ENCODE data around the gene ARHGEF11. TPM values are rescaled to one million over a fixed set of nuclear protein-coding genes. Genes with fewer than 3 reads are reported as not detected.

The ARHGEF11 gene
- total RNA-seq, 1 experiment from 2014 or later: 29.4 TPM

- Histone ChIP-seq H3K27me3 (replicated peaks) (no peaks in the 10 kb centered on the region), H3K9me3 (replicated peaks) (no peaks in the 10 kb centered on the region), H3K36me3 (no peaks in the 10 kb centered on the region), H3K4me1 (replicated peaks) (peaks cover 48% of the 10 kb centered on the region), H3K4me3 (no peak overlapping the region), H3K27ac (peak overlapping the region; percentile 98)
- no peak for DNase-seq (ENCODE audit: low read depth in 1 of 2, low spot score in 2 of 2)
Measured at GRCh38 chr1:156898971-156899664, 146.4 kb downstream of the ARHGEF11 start.

DNA sequence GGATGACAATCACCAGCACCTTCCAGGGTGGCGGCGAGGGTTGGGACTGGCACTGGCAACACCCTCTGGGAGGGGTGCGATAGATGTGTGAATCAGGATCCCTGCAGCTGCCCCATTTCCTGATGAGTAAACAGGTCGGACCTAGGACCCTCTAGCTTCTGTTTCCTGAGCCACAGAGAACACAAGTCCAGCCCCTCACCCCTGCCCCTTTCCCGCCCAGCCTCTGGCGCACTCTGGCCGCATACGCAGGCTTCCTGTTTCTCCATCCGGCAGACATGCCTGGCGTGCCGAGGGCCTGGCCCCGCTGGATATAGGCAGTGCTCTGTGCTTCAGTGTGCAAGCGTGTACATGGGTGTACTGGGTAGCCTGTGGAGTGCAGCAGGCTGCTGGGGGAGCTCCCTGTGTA lies 147.4 kb downstream of the ARHGEF11 start:
- DNase-seq (ENCODE audit: low read depth in 1 of 2, low spot score in 2 of 2): no peak
- Histone ChIP-seq H3K4me1 (replicated peaks) (peaks cover 48% of the 10 kb centered on the region), H3K36me3 (no peaks in the 10 kb centered on the region), H3K4me3 (peak overlapping the region; percentile 9; the same call in 1 of the 2 replicates), H3K27ac (peak overlapping the region; percentile 98), H3K27me3 (replicated peaks) (no peaks in the 10 kb centered on the region), H3K9me3 (replicated peaks) (no peaks in the 10 kb centered on the region)

GRCh38 chr1:156897078-156897825 lies 148.3 kb downstream of the ARHGEF11 start:
- H3K27ac ChIP-seq: peak overlapping the region; percentile 98
- peak; percentile 85 to 86 for DNase-seq (ENCODE audit: low read depth in 1 of 2, low spot score in 2 of 2)
- H3K9me3 ChIP-seq (replicated peaks): no peaks in the 10 kb centered on the region
- H3K36me3 ChIP-seq: no peaks in the 10 kb centered on the region
- peaks cover 48% of the 10 kb centered on the region for H3K4me1 ChIP-seq (replicated peaks)
- H3K27me3 ChIP-seq (replicated peaks): no peaks in the 10 kb centered on the region
- H3K4me3 ChIP-seq: no peak overlapping the region

- peak overlapping the region; percentile 98 for H3K27ac ChIP-seq
- H3K4me3 ChIP-seq: no peak overlapping the region
- peak; percentile 92 to 97 for DNase-seq (ENCODE audit: low read depth in 1 of 2, low spot score in 2 of 2)
- no peaks in the 10 kb centered on the region for H3K36me3 ChIP-seq
- H3K27me3 ChIP-seq (replicated peaks): peaks cover 4% of the 10 kb centered on the region; the same call in 1 of the 2 replicates
- H3K9me3 ChIP-seq (replicated peaks): no peaks in the 10 kb centered on the region
- peaks cover 52% of the 10 kb centered on the region for H3K4me1 ChIP-seq (replicated peaks)
Measured at GRCh38 chr1:156896490-156897033, 149.0 kb downstream of the ARHGEF11 start.

GRCh38 chr1:156895927-156896326 lies 149.6 kb downstream of the ARHGEF11 start:
- Histone ChIP-seq H3K9me3 (replicated peaks) (no peaks in the 10 kb centered on the region), H3K27ac (peak overlapping the region; percentile 98), H3K36me3 (no peaks in the 10 kb centered on the region), H3K27me3 (replicated peaks) (peaks cover 4% of the 10 kb centered on the region; the same call in 1 of the 2 replicates), H3K4me1 (replicated peaks) (peaks cover 52% of the 10 kb centered on the region), H3K4me3 (no peak overlapping the region)
- no peak for DNase-seq (ENCODE audit: low read depth in 1 of 2, low spot score in 2 of 2)

DNA sequence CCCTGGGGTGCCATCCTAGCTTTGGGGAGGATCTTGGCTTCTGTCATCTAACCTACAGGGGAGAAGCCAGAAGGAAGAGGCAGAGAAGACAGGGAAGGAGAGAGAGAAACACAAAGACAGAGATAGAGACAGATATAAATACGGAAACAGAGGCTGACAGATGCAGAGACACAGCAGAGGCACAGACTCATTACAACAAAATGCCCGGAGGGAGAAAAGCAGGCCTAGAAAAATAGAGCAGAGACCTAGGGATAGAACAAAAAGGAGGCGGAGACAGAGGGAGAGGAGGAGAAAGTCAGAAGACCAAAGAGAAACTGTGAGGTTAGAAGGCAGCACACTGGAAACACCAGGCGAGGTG lies 150.1 kb downstream of the ARHGEF11 start:
- Histone ChIP-seq H3K4me3 (no peak overlapping the region), H3K27ac (peak overlapping the region; percentile 98)
- DNase-seq (ENCODE audit: low read depth in 1 of 2, low spot score in 2 of 2): peak in 1 of 2 experiments; percentile 28

DNA sequence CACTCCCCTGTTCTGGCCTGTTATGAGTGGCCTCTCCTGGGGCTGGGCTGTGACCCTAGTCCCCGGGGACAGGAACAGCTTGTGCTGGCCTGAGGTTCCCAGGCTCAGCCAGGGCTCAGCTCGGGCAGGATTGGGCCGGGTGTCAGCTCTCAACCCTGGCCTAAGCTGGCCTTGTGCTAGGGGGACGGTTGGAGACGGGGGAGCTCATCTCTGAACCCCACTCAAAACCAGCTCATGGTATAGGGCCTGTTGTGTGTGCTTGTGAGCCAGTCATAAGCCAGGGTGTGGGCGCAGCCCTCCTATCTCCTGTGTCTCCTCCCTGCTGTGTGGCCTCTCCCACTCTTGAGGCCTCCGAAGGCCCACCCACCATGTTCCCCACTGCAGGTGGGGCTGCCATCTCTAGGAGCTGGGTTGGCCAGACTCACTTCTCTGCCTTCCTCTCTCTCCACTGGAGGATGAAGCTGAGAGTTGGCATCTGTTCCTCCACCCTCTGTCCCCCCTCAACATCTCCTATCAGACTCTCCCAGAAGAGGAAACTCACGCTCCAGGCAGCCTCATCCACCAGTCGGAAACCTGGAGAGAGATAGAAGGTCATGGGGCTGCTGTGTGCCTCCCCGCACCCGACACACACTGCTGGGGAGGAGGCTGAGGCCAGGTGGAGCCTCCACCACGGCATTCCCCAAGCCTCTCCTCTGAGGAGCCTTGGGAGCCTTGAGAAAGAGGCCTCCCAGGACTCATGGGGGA lies 150.7 kb downstream of the ARHGEF11 start:
- H3K27me3 ChIP-seq (replicated peaks): peaks cover 4% of the 10 kb centered on the region; the same call in 1 of the 2 replicates
- peaks cover 52% of the 10 kb centered on the region for H3K4me1 ChIP-seq (replicated peaks)
- no peaks in the 10 kb centered on the region for H3K36me3 ChIP-seq
- H3K27ac ChIP-seq: peak overlapping the region; percentile 98
- H3K4me3 ChIP-seq: no peak overlapping the region
- no peak for DNase-seq (ENCODE audit: low read depth in 1 of 2, low spot score in 2 of 2)
- no peaks in the 10 kb centered on the region for H3K9me3 ChIP-seq (replicated peaks)

More for the DNA sequence above, 150.1 kb downstream of the ARHGEF11 start:
- H3K4me1 ChIP-seq (replicated peaks): peaks cover 52% of the 10 kb centered on the region
- peaks cover 4% of the 10 kb centered on the region; the same call in 1 of the 2 replicates for H3K27me3 ChIP-seq (replicated peaks)
- H3K36me3 ChIP-seq: no peaks in the 10 kb centered on the region
- no peaks in the 10 kb centered on the region for H3K9me3 ChIP-seq (replicated peaks)

GRCh38 chr1:156894001-156894400 lies 151.5 kb downstream of the ARHGEF11 start:
- Histone ChIP-seq H3K36me3 (no peaks in the 10 kb centered on the region), H3K4me1 (replicated peaks) (peaks cover 50% of the 10 kb centered on the region), H3K9me3 (replicated peaks) (no peaks in the 10 kb centered on the region), H3K27ac (no peak overlapping the region), H3K4me3 (no peak overlapping the region), H3K27me3 (replicated peaks) (peaks cover 4% of the 10 kb centered on the region; the same call in 1 of the 2 replicates)
- DNase-seq (ENCODE audit: low read depth in 1 of 2, low spot score in 2 of 2): no peak

GRCh38 chr1:156893048-156893953 lies 152.2 kb downstream of the ARHGEF11 start, which contains the start of gene PEAR1:
Gene PEAR1, plus strand, starts transcription at chr1:156893718. Its CDS starts 10,209 bp downstream, at chr1:156903927.
- Histone ChIP-seq H3K27me3 (replicated peaks) (peaks cover 4% of the 10 kb centered on the region; the same call in 1 of the 2 replicates), H3K4me1 (replicated peaks) (peaks cover 43% of the 10 kb centered on the region), H3K27ac (no peak within 1 kb of the TSS), H3K36me3 (no peaks in the 10 kb centered on the region), H3K9me3 (replicated peaks) (no peaks in the 10 kb centered on the region), H3K4me3 (no peak within 1 kb of the TSS)
- DNase-seq (ENCODE audit: low read depth in 1 of 2, low spot score in 2 of 2): no peak

DNA sequence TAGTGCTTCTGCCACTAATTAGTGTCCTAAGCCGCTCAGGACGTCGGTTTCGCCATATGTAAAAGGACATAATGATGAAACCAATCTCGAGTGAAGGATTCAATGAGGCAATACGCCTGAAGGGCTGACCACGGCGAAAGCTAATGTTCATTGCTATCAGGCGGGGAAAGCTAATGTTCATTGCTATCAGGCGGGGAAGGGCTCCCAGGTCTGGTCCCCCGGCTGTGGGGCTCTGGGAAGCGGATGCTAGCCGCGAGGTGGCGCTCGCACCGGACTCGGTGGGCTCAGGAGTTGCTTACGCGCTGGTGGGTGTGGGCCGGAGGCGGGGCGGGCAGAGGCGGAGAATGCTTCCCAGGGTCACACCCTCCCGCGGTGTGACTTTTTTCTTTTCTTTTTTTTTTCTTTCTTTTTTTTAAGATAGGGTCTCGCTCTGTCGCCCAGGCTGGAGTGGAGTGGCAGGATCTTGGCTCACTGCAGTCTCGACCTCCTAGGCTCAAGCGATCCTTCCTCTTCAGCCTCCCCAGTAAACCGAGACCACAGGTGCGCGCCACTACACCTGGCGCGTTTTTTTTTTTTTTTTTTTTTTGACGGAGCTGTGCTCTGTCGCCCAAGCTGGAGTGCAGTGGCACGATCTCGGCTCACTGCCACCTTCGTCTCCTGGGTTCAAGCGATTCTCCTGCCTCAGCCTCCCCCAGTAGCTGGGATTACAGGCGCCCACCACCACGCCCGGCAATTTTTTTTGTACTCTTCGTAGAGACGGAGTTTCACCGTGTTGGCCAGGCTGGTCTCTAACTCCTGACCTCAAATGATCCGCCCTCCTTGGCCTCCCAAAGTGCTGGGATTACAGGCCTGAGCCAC lies 153.1 kb downstream of the ARHGEF11 start:
- no peaks in the 10 kb centered on the region for H3K9me3 ChIP-seq (replicated peaks)
- H3K4me3 ChIP-seq: no peak overlapping the region
- peak; percentile 72 to 94 for DNase-seq (ENCODE audit: low read depth in 1 of 2, low spot score in 2 of 2)
- H3K36me3 ChIP-seq: no peaks in the 10 kb centered on the region
- H3K27ac ChIP-seq: no peak overlapping the region
- peaks cover 34% of the 10 kb centered on the region for H3K4me1 ChIP-seq (replicated peaks)
- H3K27me3 ChIP-seq (replicated peaks): peaks cover 4% of the 10 kb centered on the region; the same call in 1 of the 2 replicates

DNA sequence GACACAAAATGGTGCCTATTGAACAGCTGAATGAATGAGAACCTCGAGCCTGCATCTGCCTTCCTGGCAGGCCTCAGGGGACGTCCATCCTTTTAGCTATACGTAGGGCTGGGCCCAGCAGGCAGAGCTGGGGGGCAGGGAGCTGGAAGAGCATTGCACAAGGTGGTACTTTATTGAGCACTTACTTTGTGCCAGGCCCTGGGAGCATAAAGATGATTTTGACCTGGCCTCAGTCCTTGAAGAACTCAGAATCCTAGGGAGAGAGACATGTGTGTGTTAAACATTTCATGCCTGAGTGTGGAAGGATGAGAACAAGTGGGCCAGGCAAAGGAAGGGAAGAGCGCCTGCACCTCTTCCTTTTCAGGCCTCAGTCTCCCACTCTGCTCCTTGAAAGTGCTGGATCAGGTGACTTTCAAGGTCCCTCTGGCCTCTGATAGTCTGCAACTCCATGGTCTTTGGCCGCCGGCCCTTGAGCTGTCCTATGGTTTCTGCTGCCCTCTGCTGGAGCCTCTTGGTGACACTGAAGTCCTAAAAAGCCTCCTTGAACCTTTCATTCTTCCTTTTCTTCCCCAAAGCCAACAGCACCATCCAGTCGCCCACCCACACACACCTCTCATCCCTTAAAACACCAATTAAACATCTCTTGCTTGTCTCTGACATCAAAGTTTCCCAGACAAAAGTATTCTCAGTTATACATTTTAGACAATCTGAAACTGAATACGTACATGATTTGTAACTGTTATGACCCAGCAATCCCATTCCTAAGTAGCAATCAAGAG lies 155.6 kb downstream of the ARHGEF11 start:
- H3K9me3 ChIP-seq (replicated peaks): no peaks in the 10 kb centered on the region
- peaks cover 6% of the 10 kb centered on the region for H3K27me3 ChIP-seq (replicated peaks)
- H3K4me1 ChIP-seq (replicated peaks): peaks cover 10% of the 10 kb centered on the region
- H3K36me3 ChIP-seq: no peaks in the 10 kb centered on the region
- no peak overlapping the region for H3K4me3 ChIP-seq
- peak; percentile 51 to 76 for DNase-seq (ENCODE audit: low read depth in 1 of 2, low spot score in 2 of 2)
- H3K27ac ChIP-seq: no peak overlapping the region

All from SJSA1 (cell line).